Activated CD4-positive, CD25-positive, alpha-beta regulatory T cell (primary cell): ENCODE results near the gene PDXK.

ENCODE experiments used
- DNase-seq, 4 experiments: peaks; one replicate each; lab custom pipeline; 2025; lab: John Stamatoyannopoulos, UW

Gene PDXK

DNA sequence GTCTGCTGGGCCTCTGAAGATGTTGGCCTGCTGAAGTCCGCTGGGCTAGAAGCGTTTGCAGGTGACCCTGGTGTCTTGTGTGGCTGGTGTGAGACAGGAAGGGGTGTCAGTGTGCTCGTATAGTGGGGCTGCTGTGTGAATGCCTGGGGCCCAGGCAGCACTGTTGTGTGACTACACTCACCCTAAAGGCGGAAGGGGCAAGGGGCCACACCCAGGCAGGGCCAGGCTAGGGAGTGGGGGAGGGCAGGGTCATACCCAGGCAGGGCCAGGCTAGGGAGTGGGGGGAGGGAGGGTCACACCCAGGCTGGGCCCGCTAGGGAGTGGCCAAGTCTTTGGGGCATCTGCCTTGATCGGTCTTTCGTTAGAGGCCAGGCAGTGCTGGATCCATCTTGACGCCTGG, 25.0 kb downstream of the PDXK start:
- no peak for DNase-seq

DNA sequence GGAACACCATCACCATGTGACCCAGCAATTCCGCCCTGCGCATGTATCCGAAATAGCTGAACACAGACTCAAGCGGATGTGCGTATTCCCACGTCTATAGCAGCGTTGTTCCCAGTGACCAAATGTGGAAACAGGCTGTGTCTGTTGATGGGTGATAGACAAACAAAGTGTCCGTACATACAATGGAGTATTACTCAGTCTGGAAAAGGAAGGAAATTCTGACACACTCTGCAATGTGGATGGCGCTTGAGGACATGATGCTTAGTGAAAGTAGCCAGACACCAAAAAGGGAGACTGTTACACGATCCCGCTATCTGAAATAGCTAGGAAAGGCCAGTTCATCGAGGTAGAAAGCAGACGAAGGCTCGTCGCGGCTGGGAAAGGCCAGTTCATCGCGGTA, 25.8 kb downstream of the PDXK start:
- no peak for DNase-seq

DNA sequence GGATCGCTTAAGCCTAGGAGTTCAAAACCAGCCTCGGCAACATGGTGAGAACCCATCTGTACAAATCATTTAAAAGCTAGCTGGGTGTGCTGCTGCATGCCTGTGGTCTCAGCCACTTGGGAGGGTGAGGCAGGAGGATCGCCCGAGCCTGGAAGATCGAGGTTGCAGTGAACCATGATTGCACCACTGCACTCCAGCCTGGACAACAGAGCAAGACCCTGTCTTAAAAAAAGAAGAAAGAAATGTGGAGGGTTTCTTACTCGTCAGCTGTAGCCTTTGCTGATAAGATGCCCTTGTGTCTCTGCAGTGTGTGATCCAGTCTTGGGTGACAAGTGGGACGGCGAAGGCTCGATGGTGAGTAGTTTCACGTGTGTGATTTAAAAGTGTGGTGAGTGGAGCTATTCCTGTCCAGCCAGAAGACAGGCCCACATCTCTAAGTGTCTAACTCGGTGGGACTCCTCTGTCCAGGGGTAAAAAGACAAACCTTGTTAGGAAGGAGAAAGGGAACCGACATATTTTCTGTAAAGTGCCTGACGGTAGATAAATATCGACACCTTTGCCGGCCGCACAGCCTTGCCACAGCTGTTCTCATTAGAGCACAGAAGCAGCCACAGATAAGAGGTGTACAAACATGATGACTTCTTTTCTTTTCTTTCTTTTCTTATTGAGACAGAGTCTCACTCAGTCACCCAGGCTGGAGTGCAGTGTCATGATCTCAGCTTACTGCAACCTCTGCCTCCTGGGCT, 27.0 kb downstream of the PDXK start:
- DNase-seq, result no peak

DNA sequence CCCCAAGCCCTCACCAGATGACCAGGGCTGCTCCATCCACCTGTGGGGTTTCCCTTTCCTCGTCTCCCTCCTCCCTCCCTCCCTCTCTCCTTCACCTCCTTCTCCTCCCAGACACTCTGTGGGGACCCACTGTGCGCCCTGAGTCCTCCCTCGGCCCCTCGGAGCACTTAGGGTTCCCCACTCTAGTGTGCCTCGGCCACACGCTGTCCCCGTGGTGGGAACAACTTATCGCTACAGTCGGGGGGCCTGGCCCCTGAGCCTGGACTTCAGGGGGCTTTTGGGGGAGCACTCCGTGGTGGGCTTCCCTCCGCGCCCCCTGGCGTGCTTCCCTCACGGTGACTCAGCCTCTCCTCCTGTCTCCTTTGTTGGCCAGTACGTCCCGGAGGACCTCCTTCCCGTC, 29.7 kb downstream of the PDXK start:
- DNase-seq, result no peak

DNA sequence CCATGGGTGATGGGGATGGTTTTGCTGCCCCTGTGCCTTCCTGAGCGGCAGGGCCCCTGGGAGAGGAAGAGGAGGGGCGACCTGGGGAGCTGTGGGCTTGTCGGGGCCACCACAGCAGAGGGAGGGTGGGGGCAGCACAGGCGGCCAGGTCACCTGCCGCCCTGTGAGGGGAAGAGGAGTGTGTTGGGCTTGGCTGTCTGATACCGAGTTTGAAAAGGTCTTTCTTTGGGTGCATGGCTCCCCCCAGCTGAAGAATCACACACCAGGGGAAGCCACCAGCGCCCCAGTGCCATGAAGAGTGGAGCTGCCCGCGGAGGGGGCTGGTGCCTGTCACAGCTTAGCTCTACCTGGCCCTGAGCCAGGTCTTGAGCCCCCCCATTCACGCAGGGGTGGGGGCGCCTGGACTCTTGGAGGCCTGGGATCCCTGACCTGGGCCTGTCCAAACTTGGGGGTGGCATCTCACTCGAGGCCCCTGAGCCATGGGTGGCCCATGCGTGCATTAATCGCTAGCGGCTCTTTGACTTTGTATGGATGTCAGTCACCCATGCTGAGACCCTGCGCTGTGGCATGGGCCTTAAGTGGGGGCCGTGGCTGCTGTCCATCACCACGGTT, 30.8 kb downstream of the PDXK start:
- DNase-seq, result no peak

DNA sequence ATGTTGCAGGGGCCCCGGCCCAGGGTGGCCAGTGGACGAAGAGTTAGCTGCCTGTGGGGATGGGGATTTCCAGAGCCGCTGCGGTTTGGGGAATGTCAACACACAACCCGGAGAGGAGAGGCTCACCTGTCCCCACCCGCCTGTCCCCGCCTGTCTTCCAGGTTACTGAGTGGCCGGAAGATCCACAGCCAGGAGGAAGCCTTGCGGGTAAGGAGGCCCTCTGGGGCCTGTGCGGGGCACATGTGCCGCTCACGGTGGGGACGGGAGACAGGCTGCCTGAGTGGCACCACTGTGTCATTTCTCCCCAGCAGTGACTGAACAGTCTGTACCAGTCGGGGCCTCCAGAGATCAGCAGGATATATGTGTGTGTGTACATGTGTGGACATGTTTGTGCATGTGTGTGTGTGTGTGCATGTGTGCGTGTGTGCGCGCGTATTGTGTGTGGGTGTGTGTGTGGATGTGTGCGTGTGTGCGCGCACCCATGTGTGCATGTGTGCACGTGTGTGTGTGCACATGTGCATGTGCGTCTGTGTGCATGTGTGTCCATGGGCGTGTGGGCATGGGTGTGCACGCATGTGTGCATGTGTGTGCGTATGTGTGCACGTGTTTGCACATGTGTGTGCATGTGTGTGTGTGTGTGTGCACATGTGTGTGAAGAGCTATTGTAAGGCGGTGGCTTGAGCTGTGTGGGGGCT, 31.6 kb downstream of the PDXK start:
- DNase-seq, result no peak

DNA sequence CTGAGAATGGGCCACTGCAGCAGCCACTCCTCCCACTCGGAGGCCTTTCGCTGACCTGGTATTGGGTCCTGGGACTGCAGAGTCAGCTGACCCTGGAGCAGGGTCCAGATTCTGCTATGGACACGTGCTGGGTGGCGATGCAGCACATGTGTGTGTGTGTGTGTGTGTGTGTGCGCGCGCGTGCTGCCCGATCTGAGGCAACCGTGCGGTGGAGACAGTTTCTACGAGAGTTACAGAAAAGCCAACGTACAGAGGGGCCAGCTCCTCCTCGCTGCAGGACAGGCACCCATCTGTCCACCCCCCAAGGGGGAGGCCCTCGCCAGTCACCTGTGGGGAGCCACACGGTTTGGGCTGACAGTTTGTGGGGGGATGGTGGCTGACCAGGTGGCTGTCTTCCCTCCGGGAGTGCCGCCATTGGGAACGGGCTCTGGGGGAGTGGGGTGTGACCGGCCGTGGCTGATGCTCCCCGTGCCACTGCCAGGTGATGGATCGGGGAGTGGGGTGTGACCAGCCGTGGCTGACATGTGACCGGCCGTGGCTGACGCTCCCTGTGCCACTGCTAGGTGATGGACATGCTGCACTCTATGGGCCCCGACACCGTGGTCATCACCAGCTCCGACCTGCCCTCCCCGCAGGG, 33.1 kb downstream of the PDXK start:
- DNase-seq, result no peak

DNA sequence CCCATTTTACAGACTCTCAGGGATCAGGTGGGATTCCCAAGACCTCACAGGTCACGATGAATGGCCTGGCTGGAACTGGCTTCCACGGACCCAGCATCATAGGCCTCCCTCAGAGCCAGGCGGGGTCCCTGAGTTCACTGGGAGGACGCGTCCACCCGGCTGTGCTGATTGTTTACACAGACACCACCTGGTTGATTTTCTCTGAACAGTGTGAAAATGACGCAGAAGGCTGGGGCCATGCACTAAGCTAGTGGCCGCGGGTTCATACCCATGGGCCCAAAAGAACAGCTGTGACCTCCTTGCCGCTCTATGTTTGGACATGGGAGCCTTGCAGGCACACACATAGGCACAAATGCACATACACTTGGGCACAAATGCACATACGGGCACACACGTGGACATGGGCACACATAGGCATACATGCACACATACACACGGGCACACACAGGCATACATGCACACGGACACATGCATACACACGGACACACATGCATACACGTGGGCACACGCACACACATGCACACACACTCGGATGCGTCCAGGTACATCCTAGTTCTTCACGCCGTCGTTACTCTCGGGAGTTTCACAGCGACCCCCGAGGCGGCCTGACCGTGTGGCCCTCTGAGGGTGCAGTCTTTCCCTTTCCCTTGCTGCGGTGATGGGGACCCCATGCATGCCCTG, 34.0 kb downstream of the PDXK start:
- DNase-seq, result no peak

GRCh38 chr21:43753439-43753799, 34.5 kb downstream of the PDXK start:
- DNase-seq, result no peak

GRCh38 chr21:43754948-43755781, 36.2 kb downstream of the PDXK start:
- DNase-seq, result no peak

DNA sequence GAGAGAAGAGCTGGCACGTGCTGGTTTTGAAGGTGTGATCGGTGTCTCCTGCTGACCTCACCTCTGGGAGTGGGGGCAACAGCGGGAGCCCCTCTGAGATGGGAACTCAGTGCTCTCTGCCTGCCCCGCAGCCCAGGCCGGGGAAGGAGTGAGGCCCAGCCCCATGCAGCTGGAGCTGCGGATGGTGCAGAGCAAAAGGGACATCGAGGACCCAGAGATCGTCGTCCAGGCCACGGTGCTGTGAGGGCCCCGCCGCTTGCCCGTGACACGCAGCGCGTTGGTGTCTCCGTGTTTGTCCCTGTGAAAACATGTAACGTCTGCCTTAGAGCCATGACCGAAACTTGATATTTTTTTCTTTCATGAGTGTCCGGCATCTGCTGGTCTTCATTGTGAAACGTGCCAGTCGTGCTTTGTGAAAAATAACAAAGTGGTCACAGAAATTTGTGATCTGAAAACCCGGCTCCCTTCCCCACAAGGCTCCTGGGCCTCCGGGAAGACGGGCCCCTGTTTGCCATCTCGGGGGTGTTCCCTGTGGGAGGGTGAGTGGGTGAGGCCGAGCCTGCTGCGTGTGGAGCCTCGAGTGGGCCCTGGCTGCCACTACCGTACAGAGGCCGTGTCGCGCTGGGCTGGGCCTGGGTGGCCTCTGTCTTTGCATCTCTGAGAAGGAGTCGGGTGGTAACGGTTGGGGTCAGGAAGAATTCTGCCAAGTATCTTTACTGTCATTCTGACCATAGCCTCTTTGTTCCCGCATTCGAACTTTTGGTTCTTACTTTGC, 37.1 kb downstream of the PDXK start:
- DNase-seq, result no peak

DNA sequence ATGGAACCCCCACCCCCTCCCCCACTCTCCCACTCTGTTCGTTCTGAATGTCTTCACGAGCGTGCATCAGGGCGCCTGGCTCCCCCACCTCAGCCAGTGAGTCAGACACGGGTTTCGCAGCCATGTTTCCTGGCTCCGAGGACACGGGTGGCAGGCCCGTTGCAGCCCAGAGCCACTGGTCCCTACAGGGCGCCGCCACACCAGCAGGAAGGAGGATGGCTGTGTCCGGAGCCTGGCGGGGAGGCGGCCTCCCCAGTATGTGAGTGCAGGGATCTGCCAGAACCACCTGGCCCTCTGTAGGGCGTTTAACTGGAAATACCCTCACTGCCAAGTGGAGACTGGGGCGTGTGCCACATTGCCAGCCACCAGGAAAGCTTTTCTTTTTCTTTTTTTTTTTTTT, 38.7 kb downstream of the PDXK start:
- DNase-seq, result no peak

GRCh38 chr21:43758111-43758641, 39.2 kb downstream of the PDXK start:
- DNase-seq, result no peak

GRCh38 chr21:43758811-43759210, 39.9 kb downstream of the PDXK start:
- DNase-seq, result no peak

DNA sequence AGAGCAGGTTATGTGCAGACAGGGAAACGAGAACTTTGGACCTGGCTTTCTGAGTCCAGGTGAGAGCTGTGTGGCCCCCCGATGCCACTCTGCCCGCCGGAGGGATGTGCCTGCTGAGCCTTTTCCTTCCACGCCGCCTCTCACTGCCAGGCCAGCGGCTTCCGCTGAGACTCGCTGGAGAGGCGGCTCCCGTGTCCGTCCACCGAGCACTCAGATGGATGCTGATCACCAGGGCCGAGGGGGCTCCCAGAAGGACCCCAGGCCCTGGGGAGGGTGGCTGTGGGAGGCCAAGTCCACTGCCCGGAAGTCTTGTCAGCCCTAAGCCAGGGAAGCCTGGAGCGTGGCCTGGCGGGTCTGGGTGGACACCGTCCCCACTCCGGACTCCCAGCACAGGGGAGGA, 40.7 kb downstream of the PDXK start:
- no peak for DNase-seq

DNA sequence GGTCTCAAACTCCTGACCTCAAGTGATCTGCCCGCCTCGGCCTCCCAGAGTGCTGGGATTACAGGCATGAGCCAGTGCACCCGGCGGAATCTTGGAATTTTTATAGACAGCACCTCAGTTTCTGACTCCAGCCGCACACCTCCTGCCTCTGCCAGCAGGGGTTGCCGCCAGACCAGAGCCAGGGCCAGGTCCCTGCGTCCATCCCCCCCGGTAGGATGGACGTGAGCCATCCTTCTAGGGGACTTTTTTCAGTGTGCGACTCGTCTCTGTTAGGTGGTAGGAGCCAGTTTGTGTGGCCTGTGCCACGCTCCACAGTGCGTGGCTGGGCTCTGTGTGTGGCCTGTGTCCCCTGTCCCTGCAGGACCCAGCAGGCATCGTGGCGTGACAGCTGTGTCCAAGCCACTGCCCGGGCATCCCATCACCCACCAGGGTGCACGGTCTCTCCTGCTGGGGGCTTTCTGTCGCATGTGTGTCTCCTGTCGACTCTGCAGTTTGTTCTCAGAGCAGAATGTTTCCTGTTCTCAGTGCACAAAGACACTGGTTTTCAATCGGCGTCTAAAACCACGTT, 41.5 kb downstream of the PDXK start:
- no peak for DNase-seq

GRCh38 chr21:43761886-43762285, 43.0 kb downstream of the PDXK start:
- DNase-seq, result no peak

DNA sequence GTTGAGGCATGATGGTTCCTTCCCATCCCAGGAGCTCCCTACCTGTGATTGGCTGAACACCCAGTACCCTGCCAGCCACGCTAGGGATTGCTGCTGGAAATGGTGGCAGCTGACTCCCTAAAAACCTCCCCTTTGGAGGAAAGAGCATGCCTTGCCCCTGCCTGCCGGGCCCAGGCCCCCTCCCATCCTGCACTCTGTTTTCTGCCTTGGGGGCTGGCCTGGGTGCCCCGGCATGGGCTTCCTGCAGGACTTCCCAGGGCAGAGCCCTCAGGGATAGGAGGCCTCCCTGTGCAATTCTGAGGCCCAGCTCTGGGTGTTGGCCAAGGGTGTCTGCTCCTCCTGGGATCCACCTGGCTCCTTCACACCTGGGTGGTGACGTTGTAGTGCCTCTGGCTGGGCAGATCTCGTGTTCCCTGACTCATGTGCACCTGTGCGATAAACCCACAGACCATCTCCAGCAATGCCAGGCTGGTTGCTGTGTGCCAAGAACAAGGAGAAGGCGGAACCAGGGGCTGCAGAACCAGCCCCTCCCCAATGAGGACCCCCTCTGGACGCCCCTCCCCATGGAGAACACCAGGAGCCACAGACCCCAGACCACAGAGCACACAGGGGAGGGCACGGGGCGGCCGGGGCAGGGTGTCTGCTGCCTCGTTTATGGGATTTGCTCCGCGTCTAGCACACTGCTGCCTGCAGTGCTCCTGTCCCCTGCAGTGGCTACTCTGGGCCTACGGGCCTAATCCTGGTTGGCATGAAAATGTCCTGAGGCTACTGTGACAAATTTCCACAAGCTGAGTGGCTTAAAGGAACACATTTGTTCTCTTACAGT, 43.6 kb downstream of the PDXK start:
- DNase-seq, result no peak

- no peak for DNase-seq
Observed at GRCh38 chr21:43763901-43764523, 45.1 kb downstream of the PDXK start.
